HG02870 (cell line): Measurements from ENCODE around the gene TECR.
A peak's percentile ranks its signal among the peaks of the same experiment; 100 is the strongest.
"Not testable (repeated sequence)": the region's sequence is repeated elsewhere in the genome, so short reads cannot be mapped to it uniquely, and the experiment has no call there.

Experiments used
- ATAC-seq: cut with Tn5 transposase; IDR thresholded peaks from one replicate; pipeline ENCODE4 v1.9.1; 2021; ENCODE audit warnings: mild to moderate bottlenecking, moderate library complexity; ENCODE audit not compliant: unreplicated experiment

Gene TECR

GRCh38 chr19:14559916-14560775, 30.8 kb downstream of the TECR start:
- ATAC-seq, result no peak

- no peak for ATAC-seq
Measured at GRCh38 chr19:14560776-14561108, 31.3 kb downstream of the TECR start.

GRCh38 chr19:14561249-14561648, 31.9 kb downstream of the TECR start:
- no peak for ATAC-seq

GRCh38 chr19:14561847-14562351, 32.5 kb downstream of the TECR start:
- ATAC-seq, result no peak

- no peak for ATAC-seq
Measured at GRCh38 chr19:14562660-14563589, 33.5 kb downstream of the TECR start.

GRCh38 chr19:14563590-14563926, 34.2 kb downstream of the TECR start:
- no peak for ATAC-seq

GRCh38 chr19:14563989-14564651, 34.7 kb downstream of the TECR start:
- no peak for ATAC-seq

GRCh38 chr19:14564652-14565297, 35.4 kb downstream of the TECR start:
- not testable (repeated sequence) for ATAC-seq

- no peak for ATAC-seq
Measured at GRCh38 chr19:14565298-14565679, 35.9 kb downstream of the TECR start.

- ATAC-seq, result no peak
Measured at GRCh38 chr19:14565765-14566711, 36.6 kb downstream of the TECR start.

- ATAC-seq, result no peak
Measured at GRCh38 chr19:14566712-14567077, 37.3 kb downstream of the TECR start.

- ATAC-seq, result no peak
Measured at GRCh38 chr19:14567079-14567478, 37.7 kb downstream of the TECR start.

- no peak for ATAC-seq
Measured at GRCh38 chr19:14570864-14571527, 41.6 kb downstream of the TECR start.

- peak; percentile 83 for ATAC-seq
Measured at GRCh38 chr19:14571695-14572490, 42.5 kb downstream of the TECR start, which contains the start of gene NDUFB7. NDUFB7 (minus strand) TSS chr19:14572066; CDS start chr19:14572000, 66 bp downstream.

GRCh38 chr19:14575428-14575980, 46.1 kb downstream of the TECR start:
- no peak for ATAC-seq

GRCh38 chr19:14576363-14576762, 47.0 kb downstream of the TECR start:
- no peak for ATAC-seq

GRCh38 chr19:14577264-14577663, 47.9 kb downstream of the TECR start:
- no peak for ATAC-seq

GRCh38 chr19:14577885-14578427, 48.6 kb downstream of the TECR start:
- no peak for ATAC-seq
